SU-DHL-6 (cell line): ENCODE measurements around the gene B3GALT2.

Source experiments
- EZH2phosphoT487 ChIP-seq: fragments of 200-600 bp; sonication (generic), shearing (Covaris generic); conservative IDR thresholded peaks from 2 replicates; pipeline ENCODE4 v1.6.1; 2018; ENCODE audit warnings: mild to moderate bottlenecking, antibody characterized with exemption, low read length, moderate library complexity, mixed read lengths
- TF ChIP-seq, protein P1 (sequence below): fragments of 200-600 bp; sonication (generic); IDR thresholded peaks from one replicate; pipeline ENCODE4 v1.5.1; 2017; ENCODE audit warnings: antibody characterized with exemption, mild to moderate bottlenecking, low read length, moderate library complexity; ENCODE audit not compliant: insufficient read depth, poor library complexity, severe bottlenecking

DNA sequence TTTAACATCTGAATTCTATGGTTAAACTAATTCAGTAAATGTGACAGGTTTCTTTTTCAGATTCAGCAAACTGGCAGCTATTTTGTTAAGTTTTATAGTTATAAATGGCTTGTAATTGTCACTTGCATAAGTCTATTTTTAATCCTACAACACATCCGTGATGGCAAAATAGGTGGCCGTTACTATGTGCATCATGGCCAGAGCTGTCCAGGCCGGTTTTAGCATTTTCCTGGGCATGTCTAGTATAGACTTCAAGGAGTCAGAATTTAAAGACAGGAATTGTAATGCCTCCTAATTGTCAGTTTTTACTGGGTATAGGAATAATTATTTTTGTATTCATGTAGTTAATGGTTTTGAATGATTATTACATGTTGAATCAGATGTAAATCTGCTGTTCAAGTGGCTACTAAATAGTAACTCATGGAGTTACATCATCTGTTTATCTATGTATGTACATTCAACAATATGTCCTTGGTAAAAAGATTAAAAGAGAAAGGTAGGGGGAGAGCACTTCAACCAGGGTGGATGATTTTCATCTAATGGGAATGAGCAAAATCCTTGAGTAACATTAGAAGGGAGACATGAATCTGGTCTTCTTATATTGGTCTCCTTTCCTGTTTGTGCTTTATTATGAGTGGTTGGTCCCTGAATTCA, 3.2 kb upstream of the B3GALT2 start:
- TF ChIP-seq, protein P1, sequence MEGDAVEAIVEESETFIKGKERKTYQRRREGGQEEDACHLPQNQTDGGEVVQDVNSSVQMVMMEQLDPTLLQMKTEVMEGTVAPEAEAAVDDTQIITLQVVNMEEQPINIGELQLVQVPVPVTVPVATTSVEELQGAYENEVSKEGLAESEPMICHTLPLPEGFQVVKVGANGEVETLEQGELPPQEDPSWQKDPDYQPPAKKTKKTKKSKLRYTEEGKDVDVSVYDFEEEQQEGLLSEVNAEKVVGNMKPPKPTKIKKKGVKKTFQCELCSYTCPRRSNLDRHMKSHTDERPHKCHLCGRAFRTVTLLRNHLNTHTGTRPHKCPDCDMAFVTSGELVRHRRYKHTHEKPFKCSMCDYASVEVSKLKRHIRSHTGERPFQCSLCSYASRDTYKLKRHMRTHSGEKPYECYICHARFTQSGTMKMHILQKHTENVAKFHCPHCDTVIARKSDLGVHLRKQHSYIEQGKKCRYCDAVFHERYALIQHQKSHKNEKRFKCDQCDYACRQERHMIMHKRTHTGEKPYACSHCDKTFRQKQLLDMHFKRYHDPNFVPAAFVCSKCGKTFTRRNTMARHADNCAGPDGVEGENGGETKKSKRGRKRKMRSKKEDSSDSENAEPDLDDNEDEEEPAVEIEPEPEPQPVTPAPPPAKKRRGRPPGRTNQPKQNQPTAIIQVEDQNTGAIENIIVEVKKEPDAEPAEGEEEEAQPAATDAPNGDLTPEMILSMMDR: no peak
- no peak for TF ChIP-seq EZH2phosphoT487
